Esophagus squamous epithelium (tissue), 5 donors: ENCODE data around the gene DNER. TPM values are rescaled to one million over a fixed set of nuclear protein-coding genes. Genes with fewer than 3 reads are reported as not detected.
"Not testable (repeated sequence)": the region's sequence is repeated elsewhere in the genome, so short reads cannot be mapped to it uniquely, and the experiment has no call there.

Experiments
- DNase-seq: peaks from one replicate; lab custom pipeline; 2025; lab: John Stamatoyannopoulos, UW
- H3K27ac ChIP-seq, 4 donors: fragments of 200-600 bp; sonication (generic); one replicate each; pipeline ENCODE4 v1.5.1; 2016 to 2019; ENCODE audit warnings: mild to moderate bottlenecking in 1 of 4
- H3K27me3 ChIP-seq, 4 donors: fragments of 200-600 bp; sonication (generic); 1 replicate in 3 of 4; 2 replicates in 1 of 4; pipeline versions ENCODE4 v1.5.1 to v1.6.0; 2017 to 2021; ENCODE audit warnings: antibody characterized with exemption in 1 of 4
- H3K36me3 ChIP-seq, 3 donors: fragments of 200-600 bp; sonication (generic); one replicate each; pipeline ENCODE4 v1.5.1; 2016 to 2019
- H3K4me1 ChIP-seq, 3 donors: fragments of 200-600 bp; sonication (generic); one replicate each; pipeline ENCODE4 v1.5.1; 2017 to 2019
- H3K4me3 ChIP-seq, 4 donors: fragments of 200-600 bp; sonication (generic); 1 replicate in 3 of 4; 2 replicates in 1 of 4; pipeline ENCODE4 v1.5.1; 2016 to 2019; ENCODE audit warnings: mild to moderate bottlenecking in 2 of 4, moderate library complexity in 1 of 4
- H3K9me3 ChIP-seq, 3 donors: fragments of 200-600 bp; sonication (generic); one replicate each; pipeline ENCODE4 v1.5.1; 2016 to 2019
- POLR2A ChIP-seq, 4 donors: fragments of 450-650 bp; IDR thresholded peaks; one replicate each; pipeline ENCODE4 v1.6.1; 2017; ENCODE audit warnings: antibody characterized with exemption in 4 of 4, mild to moderate bottlenecking in 4 of 4, moderate library complexity in 3 of 4
- WGBS, 2 donors: methylation state at CpG; one replicate each; pipeline ENCODE4 v1.1.5; 2018; 5-methylcytosine and 5-hydroxymethylcytosine counted together
- intact Hi-C: fragments of 100-400 bp; cut with DNase I; formaldehyde crosslinking; loops from one replicate; pipeline ENCODE4 v1.15.0; 2022
- total RNA-seq, 4 donors: library from RNA; depleted of rRNA; stranded (reverse); fragments of >200 nt; gene quantifications; one replicate each; pipeline ENCODE4 v1.1.0, GENCODE V29; 2016
- TF ChIP-seq, protein P1 (sequence below), 6 experiments: fragments of 450-650 bp in 4 of 6; fragments of 200-600 bp in 2 of 6; sonication (generic) in 2 of 6; IDR thresholded peaks; one replicate each; pipeline ENCODE4 v1.5.1; 2016 to 2019; ENCODE audit warnings: antibody characterized with exemption in 6 of 6, mild to moderate bottlenecking in 4 of 6, moderate library complexity in 4 of 6
- donor health status: DM: yes; HTN: yes; CAD: no.

DNER gene, protein sequence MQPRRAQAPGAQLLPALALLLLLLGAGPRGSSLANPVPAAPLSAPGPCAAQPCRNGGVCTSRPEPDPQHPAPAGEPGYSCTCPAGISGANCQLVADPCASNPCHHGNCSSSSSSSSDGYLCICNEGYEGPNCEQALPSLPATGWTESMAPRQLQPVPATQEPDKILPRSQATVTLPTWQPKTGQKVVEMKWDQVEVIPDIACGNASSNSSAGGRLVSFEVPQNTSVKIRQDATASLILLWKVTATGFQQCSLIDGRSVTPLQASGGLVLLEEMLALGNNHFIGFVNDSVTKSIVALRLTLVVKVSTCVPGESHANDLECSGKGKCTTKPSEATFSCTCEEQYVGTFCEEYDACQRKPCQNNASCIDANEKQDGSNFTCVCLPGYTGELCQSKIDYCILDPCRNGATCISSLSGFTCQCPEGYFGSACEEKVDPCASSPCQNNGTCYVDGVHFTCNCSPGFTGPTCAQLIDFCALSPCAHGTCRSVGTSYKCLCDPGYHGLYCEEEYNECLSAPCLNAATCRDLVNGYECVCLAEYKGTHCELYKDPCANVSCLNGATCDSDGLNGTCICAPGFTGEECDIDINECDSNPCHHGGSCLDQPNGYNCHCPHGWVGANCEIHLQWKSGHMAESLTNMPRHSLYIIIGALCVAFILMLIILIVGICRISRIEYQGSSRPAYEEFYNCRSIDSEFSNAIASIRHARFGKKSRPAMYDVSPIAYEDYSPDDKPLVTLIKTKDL
- 1 to 10 TPM in 2 of 4 donors, under 1 TPM in 2; 0.27 to 2.5 (median 0.91) TPM for total RNA-seq

DNA sequence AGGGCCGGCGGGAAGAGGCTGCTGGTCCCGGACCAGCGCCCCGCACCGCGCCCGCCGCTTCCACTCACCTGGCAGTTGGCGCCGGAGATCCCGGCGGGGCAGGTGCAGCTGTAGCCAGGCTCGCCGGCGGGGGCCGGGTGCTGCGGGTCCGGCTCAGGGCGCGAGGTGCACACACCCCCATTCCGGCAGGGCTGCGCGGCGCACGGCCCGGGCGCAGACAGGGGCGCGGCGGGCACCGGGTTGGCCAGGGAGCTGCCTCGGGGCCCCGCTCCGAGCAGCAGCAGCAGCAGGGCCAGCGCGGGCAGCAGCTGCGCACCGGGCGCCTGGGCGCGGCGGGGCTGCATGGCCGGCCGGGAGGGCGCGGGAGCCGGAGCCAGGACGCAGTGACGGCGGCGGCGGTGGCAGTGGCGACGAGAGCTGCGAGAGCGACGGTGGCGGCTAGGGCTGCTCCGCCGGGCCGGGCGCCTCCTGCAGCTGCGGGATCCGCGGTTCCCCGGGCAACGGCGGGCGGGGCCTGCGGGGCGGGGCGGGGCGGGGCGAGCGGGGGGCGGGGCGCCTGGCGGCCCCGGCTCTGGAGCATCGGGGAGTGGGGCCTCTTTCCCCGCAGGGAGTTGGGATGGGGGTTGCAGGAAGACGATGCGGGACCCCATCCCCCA is at the start of gene DNER:
TSS of gene DNER (minus strand) at position 476 of the 656 bp plus-strand sequence. CDS start at position 344, 132 bp downstream.
- peaks cover 7 to 97% (median 15%) of the 10 kb centered on the region in 4 donors for H3K27me3 ChIP-seq
- WGBS, 2 donors, result 1% methylated on average over 18 of the region's 84 CpGs; no CpG with 5 or more reads in 1 of the 2 donors
- TF ChIP-seq, protein P1, sequence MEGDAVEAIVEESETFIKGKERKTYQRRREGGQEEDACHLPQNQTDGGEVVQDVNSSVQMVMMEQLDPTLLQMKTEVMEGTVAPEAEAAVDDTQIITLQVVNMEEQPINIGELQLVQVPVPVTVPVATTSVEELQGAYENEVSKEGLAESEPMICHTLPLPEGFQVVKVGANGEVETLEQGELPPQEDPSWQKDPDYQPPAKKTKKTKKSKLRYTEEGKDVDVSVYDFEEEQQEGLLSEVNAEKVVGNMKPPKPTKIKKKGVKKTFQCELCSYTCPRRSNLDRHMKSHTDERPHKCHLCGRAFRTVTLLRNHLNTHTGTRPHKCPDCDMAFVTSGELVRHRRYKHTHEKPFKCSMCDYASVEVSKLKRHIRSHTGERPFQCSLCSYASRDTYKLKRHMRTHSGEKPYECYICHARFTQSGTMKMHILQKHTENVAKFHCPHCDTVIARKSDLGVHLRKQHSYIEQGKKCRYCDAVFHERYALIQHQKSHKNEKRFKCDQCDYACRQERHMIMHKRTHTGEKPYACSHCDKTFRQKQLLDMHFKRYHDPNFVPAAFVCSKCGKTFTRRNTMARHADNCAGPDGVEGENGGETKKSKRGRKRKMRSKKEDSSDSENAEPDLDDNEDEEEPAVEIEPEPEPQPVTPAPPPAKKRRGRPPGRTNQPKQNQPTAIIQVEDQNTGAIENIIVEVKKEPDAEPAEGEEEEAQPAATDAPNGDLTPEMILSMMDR (IDR thresholded peaks at IDR 0.05), result no peak
- TF ChIP-seq POLR2A (IDR thresholded peaks at IDR 0.05), result no peak
- H3K27ac ChIP-seq, result no peak within 1 kb of the TSS
- H3K36me3 ChIP-seq, result no peaks in the 10 kb centered on the region
- intact Hi-C loops, result no loop called here
- H3K9me3 ChIP-seq, result no peaks in the 10 kb centered on the region
- peak within 1 kb of the TSS; percentile 21 to 65 (median 36) for H3K4me3 ChIP-seq
- H3K4me1 ChIP-seq, result peaks cover 15 to 27% (median 18%) of the 10 kb centered on the region in 3 donors
- no peak for DNase-seq

DNA sequence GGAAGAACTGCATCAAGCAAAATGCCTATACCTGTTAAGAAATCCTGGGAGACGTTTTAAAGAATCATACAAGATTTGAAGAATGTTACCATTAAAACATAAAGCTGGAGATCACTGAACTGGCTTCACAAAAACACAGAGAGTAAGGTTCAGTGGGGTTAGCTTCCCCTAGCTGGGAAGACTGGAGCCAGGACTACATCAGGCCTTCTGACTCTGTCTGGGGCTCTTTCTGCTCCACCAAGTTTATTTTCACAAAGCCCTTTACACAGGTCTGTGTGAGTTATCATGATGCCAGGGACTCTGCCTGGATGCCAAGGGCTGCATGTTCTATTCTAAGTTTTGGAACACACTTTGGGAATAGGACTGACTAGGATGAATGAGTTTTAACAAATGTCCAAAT is 47.3 kb upstream of the DNER start:
- intact Hi-C loops, result no loop called here
- H3K4me3 ChIP-seq, result no peak overlapping the region
- no peak overlapping the region for H3K27ac ChIP-seq
- no peaks in the 10 kb centered on the region for H3K4me1 ChIP-seq
- peaks cover 0 to 47% (median 8%) of the 10 kb centered on the region in 3 donors for H3K36me3 ChIP-seq
- TF ChIP-seq, protein P1 (IDR thresholded peaks at IDR 0.05), result no peak
- no peak for TF ChIP-seq POLR2A (IDR thresholded peaks at IDR 0.05)
- no peaks in the 10 kb centered on the region for H3K27me3 ChIP-seq
- no peaks in the 10 kb centered on the region for H3K9me3 ChIP-seq
- DNase-seq, result no peak
- 56 to 67% methylated on average over 1 of the region's 1 CpG for whole genome bisulfite sequencing, 2 donors

DNA sequence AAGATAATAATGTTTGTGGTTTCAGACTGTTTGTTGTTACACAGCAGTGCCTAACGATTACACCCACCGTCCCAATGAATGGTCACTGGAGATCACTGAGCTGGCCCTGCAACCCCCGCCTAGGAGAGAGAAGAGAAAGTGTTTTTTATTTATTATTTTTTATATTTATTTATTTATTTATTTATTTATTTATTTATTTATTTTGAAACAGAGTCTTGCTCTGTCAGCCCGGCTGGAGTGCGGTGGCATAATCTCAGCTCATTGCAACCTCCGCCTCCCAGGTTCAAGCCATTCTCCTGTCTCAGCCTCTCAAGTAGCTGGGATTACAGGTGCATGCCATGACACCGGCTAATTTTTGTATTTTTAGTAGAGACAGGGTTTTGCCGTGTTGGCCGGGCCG is 43.1 kb upstream of the DNER start:
- intact Hi-C loops, H3K27ac ChIP-seq, H3K9me3 ChIP-seq, H3K36me3 ChIP-seq, H3K27me3 ChIP-seq, DNase-seq, H3K4me3 ChIP-seq, H3K4me1 ChIP-seq: not testable (repeated sequence)
- 93 to 98% methylated on average over 8 to 10 of the region's 10 CpGs for WGBS, 2 donors

DNA sequence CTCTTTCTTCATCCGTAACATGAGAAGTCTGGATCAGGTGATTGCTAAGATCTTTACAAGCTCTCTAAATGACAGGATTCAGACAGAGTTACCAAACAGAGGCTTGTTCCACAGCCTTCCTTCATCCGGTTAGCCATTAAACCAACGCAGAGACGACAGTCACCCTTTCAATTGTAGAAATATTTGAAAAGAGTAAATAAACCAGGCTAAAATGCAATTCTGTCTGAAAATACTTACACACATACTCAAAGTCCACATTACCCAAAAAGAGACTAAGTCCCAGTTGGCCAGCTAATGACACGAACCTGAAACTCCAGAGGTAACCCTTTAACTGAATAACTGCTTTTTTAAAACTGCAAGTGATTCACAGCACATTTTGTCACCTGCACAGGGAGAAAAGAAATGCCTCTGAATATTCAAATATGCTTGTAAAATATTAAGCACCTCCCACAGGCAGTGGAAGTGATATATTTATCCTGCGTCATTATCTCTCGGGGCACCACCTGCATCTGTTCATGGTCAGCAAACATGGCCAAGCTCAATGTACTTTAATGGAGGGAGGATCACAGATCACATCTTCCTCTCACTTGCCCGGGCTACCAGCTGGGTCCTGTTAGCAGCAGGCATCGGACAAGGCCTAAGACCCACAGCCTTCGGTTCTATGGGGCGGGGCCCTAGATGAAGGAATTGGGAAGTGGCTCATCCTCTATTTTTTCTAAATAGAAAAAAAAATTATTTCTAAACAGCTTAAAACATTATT is 38.8 kb upstream of the DNER start:
- no peak overlapping the region for H3K4me3 ChIP-seq
- H3K27ac ChIP-seq, result no peak overlapping the region
- no peak for DNase-seq
- no peaks in the 10 kb centered on the region for H3K4me1 ChIP-seq
- no peaks in the 10 kb centered on the region for H3K9me3 ChIP-seq
- no peak for TF ChIP-seq POLR2A (IDR thresholded peaks at IDR 0.05)
- TF ChIP-seq, protein P1 (IDR thresholded peaks at IDR 0.05), result no peak
- intact Hi-C loops, result no loop called here
- no peaks in the 10 kb centered on the region for H3K36me3 ChIP-seq
- 52 to 79% methylated on average over 11 of the region's 11 CpGs for WGBS, 2 donors
- no peaks in the 10 kb centered on the region for H3K27me3 ChIP-seq

DNA sequence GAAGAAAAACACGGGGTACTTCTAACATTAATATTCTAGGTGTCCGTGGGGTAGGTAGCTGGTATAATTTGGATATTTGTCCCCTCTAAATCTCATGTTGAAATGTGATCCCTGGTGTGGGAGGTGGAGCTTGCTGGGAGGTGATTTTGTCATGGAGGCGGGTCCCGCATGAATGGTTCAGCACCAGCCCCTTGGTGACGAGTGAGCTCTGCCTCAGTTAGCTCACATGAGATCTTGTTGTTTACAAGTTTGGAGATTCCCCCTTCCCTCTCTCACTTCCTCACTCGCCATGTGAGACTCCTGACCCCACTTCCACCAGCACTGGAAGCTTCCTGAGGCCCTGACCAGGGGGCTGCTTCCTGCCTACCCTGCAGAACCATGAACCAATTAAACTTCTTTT is 35.4 kb upstream of the DNER start:
- H3K36me3 ChIP-seq, result no peaks in the 10 kb centered on the region
- TF ChIP-seq, protein P1 (IDR thresholded peaks at IDR 0.05), result no peak
- TF ChIP-seq POLR2A (IDR thresholded peaks at IDR 0.05), result no peak
- no peak for DNase-seq
- H3K9me3 ChIP-seq, result no peaks in the 10 kb centered on the region
- no peak overlapping the region for H3K27ac ChIP-seq
- H3K4me3 ChIP-seq, result no peak overlapping the region
- no peaks in the 10 kb centered on the region for H3K4me1 ChIP-seq
- WGBS, 2 donors, result 83 to 87% methylated on average over 5 to 6 of the region's 6 CpGs
- intact Hi-C loops, result no loop called here
- no peaks in the 10 kb centered on the region for H3K27me3 ChIP-seq
